DMS 273 treated with DMSO at 0.1 percent for 48 hours (cell line): ENCODE results near the gene RPS21.

Experiments used
- DNase-seq: peaks from one replicate; lab custom pipeline; 2025; lab: John Stamatoyannopoulos, UW

The RPS21 gene

DNA sequence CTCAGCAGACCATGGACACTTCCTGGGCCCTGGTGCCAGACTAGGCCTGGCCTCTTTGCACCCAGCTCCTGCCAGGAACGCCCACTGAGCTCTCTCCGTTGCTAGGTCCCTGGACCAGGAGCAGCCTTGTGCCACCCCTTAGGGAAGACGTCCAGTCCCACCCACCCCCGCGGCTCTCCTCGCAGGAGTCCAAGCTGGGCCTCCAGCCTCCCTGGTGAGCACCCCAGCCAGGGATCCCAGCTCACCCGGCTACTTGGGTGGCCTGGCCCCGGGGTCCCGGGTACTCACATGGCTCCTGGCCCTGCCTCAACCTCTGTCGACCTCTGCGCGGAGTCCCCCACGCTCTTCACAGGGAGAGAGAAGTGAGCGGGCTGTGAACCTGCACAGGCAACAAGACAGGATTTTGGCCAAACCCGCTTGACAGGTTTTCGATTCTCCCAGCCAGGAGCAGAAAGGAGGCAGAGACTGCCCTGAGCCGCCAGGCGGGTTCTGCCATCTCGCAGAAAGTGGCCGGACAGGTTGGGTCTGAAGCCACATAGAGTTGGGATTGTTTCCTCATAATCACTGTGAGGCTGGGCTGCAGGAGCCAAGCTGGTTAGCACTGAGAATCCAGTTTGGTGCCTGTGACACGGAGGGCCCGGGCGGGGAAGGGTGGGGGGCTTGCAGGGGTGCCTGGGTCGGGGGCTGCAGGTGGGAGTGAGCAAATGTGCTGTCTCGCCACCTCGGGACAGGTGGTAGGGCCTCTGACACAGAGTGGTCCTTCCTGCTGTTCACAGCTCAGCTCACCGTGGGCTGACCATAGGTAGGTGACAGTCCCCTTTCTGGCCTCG lies 40.5 kb downstream of the RPS21 start, which contains the start of gene RBBP8NL:
TSS of gene RBBP8NL (minus strand) at position 368 of the 830 bp plus-strand sequence. CDS start 7,892 bp downstream, outside the sequence.
- DNase-seq = no peak

DNA sequence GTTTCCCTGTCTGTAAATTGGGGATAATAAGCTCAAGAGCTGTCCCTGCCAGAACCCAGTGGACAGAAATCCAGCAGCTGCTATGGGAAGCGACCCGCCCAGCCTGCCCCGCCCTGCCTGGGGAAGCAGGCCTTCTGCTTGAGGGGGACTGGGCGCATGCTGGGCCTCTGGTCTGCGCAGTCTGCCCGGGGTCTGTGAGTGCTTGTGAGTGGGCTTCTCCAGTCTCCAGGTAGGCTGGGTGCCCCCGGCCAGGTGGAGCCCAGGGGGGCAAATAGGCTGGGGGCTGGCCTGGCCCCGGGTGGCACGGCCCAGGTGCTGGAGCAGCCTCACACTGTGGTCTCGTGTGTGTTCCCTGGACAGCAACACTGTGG lies 41.1 kb downstream of the RPS21 start:
- DNase-seq = no peak

DNA sequence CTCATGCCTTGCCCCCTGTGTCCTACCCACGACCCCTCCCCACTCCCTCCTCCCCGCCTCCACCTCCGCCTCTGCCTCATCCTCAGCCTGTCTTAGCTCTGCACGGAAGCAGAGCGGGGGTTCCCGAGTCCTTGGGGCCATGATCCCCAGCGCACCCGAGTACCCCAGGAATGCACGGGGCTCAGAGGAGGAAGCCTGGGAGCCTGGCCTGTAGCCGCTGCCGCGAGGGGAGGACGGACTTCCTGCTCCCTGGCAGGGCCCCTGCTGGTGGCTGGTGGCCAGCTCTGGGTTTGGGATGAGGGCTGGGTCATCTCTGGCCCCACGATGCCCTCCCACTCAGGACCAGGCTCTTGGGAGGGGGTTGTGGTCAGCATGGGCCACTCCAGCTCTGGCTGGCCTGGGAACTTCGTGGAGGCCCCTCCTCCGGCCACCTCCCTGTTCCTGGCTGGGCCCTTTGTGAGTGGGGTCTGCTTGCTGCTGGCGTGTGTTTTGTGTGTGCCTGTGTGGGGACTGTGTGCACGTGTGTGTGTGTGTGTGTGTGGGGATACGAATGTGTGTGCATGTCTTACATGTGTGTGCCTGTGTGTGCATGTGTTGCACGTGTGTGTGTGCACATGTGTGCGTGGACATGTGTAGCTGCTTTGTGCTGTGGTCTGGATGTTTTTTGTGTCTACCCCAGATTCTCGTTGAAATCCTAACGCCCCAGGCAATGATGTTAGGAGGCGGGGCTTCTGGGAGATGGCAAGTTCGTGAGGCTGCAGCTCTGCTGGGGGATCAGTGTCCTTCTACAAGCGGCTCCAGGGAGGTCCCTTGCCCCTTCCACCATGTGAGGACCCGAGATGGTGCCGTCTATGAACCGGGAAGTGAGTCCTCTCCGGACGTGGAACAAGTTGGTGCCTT lies 41.7 kb downstream of the RPS21 start:
- no peak for DNase-seq

DNA sequence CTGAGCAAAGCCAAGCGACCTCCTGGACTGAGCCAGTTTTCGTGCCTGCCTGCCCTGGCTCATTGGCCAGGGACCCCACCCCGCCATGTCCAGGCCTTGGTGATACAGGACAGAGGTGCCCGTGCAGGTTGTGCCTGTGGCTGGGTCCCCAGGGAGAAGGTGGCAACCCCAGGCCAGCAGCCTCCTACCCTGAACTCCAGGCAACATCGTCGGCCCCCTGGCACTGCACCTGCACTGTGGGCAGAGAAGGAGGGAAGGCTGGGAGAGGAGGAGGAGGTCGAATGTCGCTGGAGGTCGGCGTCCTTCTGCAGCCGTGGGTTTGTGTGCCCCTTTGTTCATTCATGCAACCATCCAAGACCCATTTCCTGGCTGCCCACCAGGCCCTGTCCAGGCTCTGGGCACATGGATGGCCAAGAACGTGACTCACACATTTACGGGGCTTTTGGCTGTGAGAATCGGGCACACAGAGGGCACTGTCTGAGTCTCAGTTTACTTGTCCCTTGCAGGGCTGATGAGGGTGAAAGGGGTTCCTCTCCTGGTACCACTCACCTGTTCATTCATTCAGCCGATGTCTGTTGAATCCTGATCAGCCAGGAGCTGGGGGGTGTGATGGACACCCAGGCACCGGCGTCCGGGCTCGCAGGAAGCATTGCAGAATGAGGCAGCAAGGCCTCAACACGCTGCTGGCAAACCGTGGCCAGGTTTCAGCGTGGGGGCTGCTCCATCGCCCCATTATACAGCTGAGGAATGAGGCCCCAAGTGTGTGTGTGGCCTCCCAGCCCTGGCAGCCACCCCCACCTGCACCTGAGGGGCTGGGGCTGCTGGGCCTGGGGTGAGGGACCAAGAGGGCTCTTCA lies 42.8 kb downstream of the RPS21 start:
- DNase-seq = no peak

DNA sequence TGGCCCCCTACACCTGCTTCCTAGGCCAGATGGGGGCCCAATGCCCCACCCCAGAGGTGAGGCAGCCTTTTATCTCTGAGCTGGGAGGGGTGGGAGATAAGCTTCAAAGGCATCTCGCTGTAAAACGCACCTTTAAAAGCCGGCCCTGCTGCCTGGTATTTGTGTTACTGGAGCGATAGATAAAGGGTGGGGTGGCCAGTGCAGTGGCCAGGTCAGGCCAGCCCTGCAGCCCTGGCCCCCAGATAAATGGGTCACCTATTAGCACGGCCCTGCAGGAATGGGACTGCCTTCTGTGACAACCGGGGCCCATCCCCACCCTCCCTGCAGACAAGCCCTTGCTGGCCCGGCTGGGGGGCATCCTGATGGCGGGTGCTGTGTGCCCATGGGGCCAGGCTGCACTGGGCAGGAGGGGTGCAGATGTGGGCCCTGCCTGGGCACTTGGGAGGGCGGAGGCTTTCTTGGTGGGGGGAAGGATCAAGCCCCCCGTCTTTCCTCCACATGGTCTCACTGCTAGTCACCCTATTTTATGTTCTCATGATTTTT lies 43.5 kb downstream of the RPS21 start:
- no peak for DNase-seq

DNA sequence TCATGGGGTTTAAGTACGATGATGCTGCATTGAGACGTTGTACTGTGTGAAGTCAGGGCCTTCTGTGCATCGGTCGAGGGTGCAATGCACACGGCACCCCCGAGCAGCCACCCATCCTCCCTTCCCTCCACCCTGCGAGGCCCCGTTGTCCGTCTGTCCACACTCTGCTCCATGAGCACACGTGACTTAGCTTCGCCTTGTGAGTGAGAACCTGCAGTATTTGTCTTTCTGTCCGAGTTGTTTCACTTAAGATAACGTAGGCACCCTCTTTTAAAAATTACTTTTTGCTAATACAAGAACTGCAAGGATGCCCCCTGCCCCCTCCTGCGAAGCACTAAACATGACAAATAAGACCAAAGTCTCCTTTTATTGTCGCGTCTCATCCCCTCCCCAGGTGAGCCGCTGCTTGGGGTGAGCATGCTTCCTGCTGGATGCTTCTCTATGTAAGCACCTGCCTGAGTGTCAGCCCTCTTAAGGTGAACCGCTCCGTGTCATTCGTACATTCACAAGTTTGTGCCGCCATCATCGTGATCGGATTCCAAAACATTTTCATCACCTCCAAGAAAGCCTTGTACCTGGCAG lies 44.1 kb downstream of the RPS21 start:
- no peak for DNase-seq

DNA sequence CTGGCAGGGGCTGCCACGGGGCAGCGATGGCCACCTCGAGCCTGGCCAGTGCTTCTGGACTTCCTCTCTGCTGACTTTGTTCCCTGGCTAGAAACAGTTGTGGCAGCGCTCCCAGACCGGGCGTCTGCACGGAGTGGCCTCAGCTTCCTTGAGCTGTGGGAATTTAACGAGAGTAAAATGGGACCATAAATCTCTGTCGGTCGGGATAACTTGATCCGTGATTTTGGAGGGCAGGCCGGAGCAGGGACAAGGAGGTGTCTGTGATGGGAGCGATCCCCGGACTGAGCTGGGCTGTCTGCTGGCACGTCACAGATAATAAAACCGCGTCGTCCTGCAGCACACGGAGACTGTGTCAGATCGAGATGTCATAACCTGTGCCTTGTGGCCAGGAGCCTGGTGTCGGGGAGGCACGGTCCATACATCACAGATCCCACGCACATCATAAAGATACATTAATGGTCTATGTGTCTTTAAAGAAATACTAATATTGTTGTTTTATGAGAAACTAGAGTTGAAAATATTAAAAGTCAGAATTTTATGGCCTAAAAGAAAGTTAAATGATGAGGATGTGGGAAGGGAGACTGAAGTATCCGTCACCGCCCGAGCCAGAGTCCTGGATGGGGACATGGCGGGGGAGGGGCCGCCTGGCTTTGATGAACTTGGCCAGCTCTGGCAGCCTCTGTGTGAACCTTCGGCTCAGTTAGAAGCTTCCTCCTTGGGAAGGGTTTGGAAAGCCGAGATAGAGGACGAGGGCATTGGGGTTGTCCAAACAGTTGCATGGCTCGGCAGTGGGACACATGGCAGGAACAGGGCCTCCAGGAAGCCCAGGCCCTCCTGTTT lies 47.0 kb downstream of the RPS21 start:
- no peak for DNase-seq

DNA sequence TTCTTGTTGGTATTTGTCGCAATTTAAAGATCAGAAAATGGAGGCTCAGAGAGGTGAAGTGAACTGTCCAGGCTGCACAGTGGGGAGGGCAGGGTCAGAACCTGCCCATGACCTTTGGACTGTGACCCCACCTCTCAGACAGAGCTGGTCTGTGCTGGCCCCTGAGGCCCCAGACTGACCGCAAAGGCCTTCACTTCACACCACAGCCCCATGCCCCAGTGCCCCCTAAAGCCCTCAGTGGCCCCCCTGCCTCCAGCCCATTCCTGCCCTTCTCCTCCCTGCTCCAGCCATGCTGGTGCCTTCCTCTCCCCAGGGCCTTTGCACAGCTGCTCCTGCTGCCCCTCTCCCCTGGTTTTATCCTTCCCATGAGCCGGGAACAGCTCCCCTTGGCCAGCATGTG lies 49.8 kb downstream of the RPS21 start:
- DNase-seq = no peak

DNA sequence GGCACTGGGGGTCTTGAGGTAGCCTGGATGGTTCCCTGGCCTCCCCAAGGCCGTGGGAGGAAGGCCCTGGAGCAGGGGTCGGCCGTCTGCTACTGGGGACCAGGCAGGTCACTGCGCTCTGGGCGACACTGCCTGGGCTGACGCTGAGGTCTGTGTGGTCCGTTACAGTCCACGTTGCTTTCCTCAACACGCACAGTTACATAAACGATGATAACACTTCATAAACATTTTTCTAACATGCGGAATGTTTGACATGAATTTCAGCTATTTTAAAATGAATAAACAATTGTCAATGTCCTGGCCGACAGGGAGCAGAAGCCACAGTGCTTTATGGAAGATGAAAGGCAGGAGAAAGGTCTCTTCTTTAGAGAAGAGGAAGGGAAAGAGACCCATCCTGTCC lies 50.6 kb downstream of the RPS21 start:
- no peak for DNase-seq

DNA sequence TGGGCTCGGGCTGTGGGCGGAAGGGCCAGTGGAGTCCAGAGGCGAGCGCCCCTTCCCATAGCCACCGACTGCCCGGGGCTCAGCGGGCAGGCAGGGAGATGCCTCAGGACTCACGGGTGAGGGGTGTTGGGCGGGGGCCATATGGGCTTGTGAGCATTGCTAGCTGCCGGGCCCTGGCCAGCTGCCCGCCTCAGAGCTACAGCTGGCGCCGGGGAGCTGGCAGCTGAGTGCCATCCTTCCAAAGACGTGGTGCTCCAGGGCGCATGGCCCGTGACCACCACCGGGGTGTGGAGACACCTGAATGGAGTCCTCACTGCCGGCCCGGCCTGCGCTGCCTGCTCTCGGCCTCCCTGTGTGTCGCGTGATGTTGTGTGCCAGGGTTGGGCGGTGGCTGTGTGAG lies 51.0 kb downstream of the RPS21 start:
- peak; percentile 38 for DNase-seq
